M059J (cell line): ENCODE measurements around the gene KANSL1. TPM values are rescaled to one million over a fixed set of nuclear protein-coding genes. Genes with fewer than 3 reads are reported as not detected.
"Not testable (repeated sequence)": the region's sequence is repeated elsewhere in the genome, so short reads cannot be mapped to it uniquely, and the experiment has no call there.

Source experiments
- DNase-seq: peaks from one replicate; pipeline ENCODE4 v3.0.0-alpha.2; 2012; ENCODE audit warnings: low read depth
- total RNA-seq: library from RNA; depleted of rRNA; stranded (reverse); fragments of >200 nt; shearing (Covaris generic); gene quantifications from 2 replicates; pipeline ENCODE4 v1.2.3, GENCODE V29; 2014

Gene KANSL1
- total RNA-seq, 1 experiment from 2014 or later, result 30.7 TPM

DNA sequence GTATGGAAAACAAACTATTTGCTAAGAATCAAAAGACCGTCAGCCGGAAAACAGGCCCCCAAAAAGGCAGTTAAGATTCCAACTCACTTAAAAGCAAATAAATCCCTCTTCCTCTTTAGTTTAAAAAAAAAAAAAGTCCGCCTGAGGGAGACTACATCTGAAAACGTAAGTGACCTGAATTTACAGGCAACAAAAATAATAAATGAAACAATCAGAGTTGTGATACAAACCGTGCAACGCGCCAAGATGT lies 1.1 kb downstream of the KANSL1 start:
- no peak for DNase-seq

DNA sequence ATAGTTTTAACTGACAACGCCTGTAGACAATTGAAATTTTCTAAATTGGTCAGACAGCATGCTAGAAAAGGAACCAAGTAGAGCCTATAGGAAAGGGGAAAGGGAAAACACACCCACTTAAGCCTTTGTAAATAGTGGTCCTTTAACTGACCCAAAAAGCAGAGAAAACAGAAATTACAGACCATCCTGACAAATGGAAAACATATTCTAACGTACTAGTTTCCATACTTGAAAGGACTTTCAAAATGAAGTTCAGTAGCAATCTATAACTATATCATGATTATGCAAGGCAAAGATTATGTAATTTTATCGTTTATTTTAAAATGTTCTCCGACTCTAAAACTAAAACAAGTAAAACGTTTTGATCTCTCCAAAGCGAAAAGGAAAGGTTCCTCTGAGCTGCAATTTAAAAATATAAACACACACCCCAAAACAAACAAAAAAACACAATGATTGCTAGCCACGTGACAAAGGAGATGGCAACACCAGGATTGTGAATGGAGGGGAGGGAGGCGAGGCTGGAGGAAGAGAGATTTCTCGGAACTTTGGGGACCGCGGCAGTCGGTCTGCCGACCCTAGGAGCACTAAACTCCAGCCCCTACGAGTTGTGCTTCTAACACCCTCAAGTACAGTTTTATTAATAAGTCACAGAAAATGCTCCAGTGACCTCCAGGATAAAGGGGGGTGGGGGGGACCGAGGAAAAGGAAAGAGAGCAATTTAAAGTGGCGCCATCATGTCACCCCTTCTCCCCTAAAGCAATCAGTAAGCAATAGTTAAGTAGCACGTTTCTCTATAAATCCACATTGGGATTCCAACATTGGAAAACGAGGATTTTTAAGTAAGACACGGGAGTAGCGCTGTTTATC lies 1.7 kb downstream of the KANSL1 start:
- peak; percentile 60 for DNase-seq

DNA sequence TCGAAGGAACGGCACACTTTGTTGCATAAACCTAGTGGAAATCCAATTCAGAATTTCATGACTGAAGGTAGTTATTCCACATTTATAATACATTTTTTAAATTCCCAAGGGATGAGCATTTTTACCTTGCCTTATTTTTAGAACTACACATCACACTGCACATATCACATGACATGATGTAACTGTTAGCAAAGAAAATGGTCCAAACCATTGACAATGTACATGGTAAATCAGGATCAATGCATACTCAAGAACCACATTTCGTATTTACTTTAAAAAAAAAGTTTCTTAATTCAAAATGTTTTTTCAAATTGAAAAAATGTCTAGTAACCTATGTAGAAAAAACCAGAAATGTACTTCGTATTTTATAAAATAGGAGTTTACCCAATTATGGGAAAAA lies 2.5 kb downstream of the KANSL1 start:
- no peak for DNase-seq

DNA sequence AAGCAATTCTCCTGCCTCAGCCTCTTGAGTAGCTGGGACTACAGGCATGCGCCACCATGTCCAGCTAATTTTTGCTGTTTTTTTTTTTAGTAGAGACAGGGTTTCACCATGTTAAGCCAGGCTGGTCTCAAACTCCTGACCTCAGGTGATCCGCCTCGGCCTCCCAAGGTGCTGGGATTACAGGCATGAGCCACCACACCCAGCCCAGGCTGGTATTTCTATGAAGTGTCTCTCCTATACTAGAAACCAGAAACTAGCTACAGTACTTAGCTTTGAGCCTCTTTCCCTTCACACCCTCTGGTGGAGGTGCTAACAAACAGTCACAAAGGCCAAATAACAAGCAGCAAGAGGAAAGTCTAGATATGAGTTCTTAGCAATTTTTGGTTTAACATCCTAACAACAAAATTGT lies 6.4 kb downstream of the KANSL1 start:
- DNase-seq, result peak; percentile 37

DNA sequence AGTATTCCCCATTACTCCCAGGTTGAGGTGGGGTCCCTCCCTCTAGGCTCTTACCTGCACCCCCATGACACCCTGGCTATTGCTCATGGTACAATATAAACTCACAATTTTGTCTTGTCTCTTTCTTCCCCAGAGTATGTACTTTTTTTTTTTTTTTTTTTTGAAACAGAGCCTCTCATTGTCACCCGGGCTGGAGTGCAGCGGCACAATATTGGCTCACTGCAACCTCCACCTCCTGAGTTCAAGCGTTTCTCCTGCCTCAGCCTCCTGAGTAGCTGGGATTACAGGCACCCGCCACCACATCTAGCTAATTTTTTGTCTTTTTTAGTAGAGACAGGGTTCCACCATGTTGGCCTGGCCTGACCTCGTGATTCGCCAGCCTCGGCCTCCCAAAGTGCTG lies 8.5 kb downstream of the KANSL1 start:
- DNase-seq, result no peak

DNA sequence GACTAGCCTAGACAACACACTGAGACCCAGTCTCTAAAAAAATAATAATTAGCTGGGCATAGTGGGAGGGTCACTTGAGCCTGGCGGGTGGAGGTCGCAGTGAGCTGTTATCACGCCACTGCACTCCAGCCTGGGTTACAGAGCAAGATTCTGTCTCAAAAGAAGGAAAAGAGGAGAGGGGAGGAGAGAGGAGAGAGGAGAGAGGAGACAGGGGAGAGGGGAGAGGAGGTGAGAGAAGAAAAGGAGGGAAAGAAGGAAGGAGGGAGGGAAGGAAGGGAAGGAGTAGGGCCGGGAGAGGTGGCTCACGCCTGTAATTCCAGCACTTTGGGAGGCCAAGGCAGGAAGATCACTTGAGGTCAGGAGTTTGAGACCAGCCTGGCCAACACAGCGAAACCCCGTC lies 9.8 kb downstream of the KANSL1 start:
- DNase-seq, result not testable (repeated sequence)

DNA sequence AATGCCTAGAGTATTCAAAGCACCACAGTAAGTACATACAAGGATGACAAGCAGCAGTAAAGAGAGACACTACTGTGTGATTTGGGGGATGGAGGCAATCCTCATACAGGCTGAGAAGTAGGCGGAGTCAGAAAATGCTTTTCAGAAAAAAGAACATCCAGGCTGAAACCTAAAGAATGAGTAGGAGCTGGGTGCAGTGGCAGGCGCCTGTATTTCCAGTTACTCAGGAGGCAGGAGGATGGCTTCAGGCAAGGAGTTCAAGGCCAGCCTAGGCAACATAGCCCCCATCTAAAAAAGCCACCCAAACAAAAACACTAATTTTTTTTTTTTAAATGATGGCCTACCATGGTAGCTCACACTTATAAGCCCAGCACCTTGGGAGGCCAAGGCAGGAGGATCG lies 10.3 kb downstream of the KANSL1 start:
- no peak for DNase-seq

DNA sequence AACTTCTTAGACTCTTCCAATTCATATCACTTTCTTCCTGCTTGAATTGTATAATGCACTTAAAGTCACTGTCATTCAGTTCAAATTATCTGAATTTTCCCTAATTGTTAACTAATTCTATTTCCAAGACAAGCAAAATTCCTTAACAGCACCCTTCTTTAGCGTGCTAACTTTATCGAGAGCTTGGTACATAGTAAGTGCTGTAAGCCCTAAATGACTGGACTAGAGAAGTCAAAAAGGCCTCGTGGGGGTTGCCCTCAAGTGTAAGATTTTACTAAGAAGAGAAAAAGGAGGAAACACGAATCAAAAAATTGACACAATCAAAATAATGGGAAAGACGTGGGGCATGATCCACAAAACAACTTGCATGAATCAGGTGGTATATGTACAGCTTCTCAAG lies 11.3 kb downstream of the KANSL1 start:
- no peak for DNase-seq

DNA sequence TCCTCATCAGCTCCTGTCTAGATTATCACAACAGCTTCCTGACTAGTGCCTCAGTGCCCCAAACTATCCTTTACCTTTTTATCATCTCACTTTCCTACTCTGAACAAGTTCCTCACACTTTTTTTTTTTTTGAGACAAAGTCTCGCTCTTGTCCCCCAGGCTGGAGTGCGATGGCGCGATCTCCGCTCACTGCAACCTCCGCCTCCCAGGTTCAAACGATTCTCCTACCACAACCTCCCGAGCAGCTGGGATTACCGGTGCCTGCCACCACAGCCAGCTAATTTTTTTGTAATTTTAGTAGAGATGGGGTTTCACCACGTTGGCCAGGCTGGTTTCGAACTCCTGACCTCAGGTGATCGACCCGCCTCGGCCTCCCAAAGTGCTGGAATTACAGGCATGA lies 11.9 kb downstream of the KANSL1 start:
- not testable (repeated sequence) for DNase-seq

DNA sequence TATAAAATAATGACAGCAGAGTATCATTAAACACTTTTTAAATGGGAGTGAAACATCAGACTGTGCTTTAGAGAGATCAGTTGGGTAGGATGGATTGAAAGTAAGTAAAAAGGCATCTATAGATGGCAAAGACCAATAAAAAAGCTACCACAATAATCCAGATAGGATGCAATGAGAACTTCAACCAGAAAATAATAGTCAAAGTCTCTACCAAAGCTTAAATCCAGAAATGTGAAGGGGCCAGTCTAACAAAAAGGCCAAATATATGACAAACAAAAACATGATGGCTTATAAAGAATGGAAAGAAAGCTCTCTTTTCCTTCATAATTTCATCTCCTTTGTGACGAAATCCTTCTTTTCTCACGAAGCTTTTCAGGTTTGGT lies 12.3 kb downstream of the KANSL1 start:
- DNase-seq, result no peak

DNA sequence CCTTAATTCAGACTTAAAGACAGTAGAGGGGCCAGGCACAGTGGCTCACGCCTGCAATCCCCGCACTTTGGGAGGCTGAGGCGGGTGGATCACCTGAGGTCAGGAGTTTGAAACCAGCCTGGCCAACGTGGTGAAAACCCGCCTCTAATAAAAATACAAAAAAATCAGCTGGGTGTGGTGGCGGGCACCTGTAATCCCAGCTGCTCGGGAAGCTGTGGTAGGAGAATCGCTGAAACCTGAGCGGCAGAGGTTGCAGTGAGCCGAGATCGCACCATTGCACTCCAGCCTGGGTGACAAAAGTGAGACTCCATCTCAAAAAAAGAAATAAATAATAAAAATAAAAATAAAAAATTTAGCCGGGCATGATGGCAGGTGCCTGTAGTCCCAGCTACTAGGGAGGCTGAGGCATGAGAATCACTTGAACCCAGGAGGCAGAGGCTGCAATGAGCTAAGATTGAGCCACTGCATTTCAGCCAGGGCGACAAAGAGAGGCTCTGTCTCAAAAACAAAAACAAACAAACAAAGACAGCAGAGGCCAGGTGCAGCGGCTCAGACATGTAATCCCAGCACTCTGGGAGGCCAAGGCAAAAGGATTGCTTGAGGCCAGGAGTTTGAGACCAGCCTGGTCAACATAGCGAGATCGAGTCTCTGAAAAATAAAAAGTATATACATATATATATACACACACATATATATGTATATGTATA lies 12.9 kb downstream of the KANSL1 start:
- DNase-seq, result not testable (repeated sequence)

DNA sequence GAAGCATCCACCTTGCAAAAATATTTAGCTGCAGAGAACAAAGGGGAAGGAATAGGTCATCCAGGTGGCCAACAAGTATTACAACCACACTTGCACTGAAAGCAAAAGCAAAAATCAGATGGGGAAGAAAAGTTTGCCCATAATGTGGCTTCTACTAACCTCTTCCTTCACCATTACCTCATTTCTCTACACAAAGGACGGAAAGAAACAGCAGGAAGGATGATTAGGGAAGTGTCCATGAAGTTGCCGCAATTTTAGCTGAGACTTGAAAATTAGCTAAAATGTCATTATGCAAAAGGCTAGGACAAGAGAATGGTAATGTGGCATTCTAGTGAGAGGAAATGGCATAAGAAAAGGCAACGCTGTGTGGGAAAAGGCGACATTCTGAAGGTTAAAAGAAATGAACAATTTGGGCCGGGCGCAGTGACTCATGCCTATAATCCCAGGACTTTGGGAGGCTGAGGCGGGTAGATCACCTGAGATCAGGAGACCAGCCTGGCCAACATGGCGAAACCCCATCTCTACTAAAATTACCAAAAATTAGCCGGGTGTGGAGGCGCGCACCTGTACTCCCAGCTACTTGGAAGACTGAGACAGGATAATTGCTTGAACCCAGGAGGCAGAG lies 13.7 kb downstream of the KANSL1 start:
- DNase-seq, result peak; percentile 27

DNA sequence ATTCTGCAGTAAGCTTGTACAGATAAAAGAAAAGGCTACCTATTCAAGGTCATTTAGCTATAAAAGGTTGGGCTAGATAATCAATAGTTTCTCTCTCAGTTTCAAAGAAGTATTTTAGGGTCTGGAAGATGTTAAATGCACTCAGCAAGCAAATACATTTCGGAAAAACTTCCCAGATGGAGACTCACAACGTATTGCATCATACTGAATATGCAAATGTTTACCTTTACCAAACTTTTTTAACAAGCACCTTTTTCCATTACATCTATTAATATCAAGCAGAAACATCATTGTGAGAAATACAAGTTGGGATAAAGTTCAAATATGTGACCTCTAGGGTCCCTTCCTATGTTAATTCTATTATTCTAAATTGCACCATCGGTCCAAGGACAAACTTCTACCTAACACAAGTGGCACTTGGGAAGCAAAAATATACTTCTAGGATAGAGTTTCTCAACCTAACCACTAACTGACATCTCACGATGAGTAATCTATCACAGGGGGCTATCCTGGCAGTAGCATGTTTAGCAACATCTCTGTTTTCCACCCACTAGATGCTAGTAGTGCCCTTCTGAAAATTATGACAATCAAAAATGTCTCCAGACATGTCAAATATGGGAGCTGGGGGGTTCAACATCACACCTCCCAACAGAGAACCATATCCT lies 14.5 kb downstream of the KANSL1 start:
- DNase-seq, result peak; percentile 76

DNA sequence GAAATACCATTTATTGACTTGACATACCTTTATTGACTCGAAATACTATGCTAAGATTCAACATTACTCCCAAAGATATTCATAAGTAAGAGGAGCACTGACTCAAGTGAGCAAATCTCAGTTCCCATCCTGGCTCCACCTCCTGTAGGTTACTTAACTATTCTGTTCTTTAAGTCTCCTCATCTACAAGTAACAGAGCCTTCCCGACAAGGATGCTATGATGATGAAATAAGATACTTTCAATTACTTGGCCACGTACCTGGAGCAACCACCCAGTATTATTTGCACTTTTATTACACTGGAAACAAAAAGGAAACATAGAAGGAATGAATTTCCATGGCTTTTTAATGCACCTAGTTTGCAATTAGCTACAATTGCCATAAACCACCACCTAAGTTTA lies 16.3 kb downstream of the KANSL1 start:
- DNase-seq, result no peak

DNA sequence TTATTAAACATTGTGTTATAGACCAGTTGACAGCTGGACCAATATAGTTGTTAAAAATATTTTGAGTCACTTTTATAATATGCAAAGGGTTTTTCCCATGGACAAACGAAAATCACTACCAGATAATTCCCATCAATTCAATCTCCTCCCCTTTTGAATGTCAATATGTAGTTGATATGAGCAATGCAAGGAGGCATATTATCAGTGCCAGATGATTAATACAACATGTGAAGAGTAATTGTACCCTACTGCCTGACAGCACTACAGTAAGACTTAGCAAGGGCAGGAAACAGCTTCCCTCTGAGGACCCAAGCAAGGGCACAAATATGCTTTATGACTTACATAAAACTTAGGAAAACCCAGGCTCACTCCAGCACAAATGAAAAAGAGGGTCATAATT lies 17.3 kb downstream of the KANSL1 start:
- no peak for DNase-seq

DNA sequence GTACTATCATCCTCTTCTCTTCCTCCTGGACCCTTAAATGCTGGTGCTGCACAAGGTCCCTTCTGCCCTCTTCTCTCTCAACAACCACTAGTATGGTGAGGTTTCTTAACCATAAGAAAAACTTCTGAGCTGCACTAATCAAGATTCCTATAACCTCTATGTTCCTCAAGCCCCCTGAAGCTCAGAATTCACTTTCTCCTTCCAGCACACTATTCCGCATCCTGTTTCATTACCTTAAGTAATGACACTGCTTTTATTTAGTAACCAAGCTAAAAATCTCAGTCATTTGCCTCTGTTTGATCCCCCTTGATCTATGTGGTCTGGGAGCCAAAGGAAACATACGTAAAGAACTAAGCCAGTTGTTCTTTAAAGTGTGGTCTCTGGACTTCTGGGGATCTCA lies 20.1 kb downstream of the KANSL1 start:
- DNase-seq, result no peak

DNA sequence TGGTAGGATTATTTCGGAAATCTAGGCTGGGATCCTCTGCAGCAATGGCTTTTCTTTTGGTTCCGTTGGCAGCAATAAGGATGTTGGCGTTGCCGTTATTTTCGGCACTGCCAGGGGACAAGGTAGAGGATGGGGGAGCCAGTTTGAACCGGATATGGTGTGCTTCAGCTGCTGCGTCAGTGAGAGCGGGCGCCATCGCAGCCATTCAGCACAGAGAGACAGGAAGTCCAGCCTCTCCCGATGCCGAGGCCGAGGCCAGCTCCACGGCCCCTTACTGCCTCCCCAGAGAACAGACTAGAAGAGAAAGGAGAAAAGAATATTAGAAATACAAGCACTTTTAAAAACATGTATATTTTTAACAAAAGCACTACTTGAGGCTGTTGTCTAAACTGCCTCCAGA lies 21.3 kb downstream of the KANSL1 start:
- no peak for DNase-seq

DNA sequence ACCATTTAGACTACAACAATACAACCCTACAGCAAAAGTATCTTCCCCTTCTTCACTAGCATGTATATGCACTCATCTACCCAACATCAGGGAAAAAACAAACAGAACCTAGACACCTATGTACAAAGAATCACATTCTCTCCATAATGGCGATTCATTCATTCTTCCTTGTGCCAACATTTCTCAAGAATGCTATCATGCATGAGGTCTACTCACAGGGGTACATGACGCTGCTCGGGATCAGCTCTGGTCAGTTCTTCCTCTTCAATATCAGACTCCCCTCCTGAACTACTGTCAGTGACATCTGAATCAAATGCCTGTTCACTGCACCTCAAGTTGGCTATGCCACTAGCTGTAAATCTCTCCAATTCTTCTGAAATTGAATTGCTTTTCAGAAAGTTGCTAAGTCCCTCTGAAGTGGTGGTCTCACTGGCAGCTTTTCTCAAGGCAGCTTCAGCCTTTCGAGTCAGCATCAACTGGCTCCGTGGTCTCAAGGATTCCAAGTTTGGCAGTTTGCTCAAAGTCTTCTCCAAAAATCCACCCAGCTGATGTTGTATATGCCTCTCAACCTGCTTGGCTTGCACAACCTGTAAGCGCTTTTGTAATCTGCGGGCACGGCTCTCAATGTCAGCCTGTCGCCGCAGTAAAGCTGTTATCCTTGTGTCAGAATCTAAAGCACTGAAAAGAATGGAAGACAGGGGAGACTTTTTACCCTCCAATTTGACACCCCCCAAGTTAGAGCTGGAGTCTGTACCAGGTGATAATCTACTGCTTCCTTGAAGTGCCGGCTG lies 22.4 kb downstream of the KANSL1 start:
- no peak for DNase-seq

DNA sequence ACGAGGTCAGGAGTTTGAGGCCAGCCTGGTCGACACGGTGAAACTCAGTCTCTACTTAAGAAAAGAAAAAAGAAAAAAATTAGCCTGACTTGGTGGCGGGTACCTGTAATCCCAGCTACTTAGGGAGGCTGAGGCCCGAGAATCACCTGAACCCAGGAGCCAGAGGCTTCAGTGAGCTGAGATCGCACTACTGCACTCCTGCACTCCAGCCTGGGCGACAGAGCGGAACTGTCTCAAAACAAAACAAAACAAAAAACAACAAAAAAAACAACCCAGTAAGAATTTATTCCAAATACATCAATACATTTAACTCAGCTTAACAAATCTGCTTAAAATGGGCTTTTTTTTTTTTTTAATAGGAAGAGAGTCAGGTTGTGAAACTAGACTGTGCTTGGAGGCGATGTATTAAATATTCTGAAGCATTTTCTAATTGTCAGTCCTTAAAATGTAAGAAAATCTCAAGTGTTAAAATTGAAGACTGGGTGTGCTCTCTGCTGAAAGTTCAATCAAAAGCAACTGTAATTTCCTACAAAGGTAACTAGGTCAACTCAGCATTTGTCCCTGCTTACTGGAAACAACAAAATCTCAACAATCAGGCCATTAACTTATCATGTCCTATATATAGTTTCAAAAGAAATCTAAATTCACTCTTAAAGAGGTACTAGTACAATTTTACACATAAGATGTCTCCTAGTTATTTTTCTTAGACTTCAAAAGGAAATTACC lies 23.2 kb downstream of the KANSL1 start:
- no peak for DNase-seq

DNA sequence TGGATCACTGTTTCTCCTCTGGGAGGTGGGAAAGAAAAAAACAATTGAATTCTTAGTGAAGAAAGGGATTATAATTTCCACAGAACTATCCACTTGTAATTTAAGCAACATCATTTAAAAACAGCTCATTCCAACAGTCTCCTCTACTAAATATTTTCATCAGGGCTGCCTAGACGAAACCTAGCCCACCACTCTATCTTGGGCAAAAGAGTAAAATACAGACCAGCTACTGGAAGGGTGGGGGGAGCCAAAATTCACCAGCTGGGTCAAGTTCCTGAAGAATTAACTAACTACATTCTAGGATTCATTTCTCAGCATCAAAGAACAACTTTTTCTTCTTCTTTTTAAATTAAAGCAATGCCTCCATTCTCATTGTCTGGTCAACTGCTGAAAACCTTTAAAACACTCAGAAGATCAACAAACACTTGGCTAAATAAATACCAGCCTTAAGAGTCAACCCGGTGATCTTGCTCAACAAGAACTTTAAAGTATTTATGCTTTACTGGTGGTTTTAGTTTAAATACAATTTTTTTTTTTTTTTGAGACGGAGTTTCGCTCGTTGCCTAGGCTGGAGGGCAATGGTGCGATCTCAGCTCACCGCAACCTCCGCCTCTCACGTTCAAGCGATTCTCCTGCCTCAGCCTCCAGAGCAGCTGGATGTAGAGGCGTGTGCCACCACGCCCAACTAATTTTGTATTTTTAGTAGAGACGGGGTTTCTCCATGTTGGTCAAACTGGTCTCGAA lies 25.2 kb downstream of the KANSL1 start:
- peak; percentile 65 for DNase-seq
